HG03095 (cell line): ENCODE measurements around the gene SLC2A6.
A peak's percentile ranks its signal among the peaks of the same experiment; 100 is the strongest.

Experiments used
- ATAC-seq: cut with Tn5 transposase; IDR thresholded peaks from one replicate; pipeline ENCODE4 v1.9.1; 2021; ENCODE audit warnings: moderate library complexity; ENCODE audit not compliant: unreplicated experiment

Gene SLC2A6

DNA sequence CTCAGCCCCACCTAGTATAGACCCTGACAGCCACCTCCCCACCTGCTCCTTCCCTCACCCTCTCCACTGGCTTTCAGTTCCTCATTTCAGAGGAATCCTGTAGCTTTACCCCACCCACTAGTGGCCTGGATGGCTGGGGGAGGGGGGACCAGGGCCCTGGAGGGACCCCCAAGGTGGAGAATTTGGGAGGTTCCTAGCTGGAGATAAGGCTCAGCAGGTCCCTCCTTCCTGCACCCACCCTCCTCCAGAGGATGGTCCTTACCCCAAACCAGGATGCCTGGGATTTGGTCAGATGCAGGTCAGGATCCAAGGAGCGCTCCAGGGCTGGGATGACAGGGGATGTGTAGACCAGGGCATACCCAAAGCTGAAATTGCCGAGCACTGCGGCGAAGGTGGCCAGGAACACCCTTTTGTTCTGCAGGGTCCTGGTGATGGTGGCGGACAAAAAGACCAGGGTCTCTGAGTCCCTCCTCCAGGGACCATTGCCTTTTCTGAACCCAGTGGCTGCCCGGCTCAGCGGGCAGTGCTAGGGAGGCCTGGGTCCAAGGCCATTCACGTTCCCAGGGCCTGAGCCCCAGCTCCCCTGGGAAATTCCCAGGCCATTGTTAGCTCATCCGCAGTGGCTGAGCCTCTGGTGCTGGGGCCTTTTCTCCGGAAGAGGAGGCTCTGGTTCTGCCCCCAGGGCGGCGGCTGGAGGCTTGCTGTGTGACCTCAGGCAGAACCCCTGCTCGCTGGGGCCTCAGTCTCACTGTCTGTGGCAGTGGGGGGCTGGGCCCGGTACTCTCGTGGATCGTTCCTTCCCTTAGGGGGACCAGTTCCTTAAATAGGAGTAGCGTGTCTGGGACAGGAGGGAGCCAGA lies 678 bp downstream of the SLC2A6 start:
- peak; percentile 30 for ATAC-seq

DNA sequence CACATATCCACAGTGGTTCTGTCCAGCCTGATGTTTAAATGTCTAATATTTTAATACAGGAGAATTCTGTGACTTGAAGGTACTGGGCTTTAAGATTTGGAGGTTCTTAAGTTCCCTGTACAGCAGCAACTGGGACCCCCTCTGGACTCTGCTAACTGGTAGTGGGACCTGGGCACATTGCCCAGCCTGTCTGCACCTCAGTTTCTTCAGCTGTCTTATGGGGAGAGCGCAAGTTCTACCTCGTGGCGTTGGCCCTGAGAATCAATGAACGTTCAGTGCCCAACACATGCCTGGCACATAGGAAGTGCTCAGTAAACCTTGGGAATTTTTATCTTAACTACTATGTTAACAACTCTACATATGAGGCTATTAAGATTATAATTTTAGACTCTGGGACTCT lies 1.4 kb downstream of the SLC2A6 start:
- ATAC-seq, result no peak

DNA sequence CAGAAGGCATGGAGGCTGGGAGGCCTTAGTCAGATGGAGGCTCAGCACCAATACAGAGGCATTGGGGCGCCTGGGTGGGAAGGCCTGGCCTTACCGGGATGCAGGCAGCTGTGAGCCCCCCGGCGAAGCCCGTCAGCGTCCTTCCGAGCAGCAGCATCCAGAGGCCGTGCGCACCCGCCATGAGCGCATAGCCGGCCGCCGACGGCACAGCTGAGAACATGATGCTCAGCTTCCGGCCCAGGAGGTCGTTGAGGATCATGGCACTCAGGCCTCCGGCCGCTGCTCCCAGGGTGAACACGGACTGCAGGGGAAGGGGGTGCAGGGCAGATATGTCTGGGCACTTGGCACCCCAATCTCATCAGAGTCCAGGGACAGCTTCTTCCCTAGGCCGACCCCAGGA lies 2.0 kb downstream of the SLC2A6 start:
- no peak for ATAC-seq

DNA sequence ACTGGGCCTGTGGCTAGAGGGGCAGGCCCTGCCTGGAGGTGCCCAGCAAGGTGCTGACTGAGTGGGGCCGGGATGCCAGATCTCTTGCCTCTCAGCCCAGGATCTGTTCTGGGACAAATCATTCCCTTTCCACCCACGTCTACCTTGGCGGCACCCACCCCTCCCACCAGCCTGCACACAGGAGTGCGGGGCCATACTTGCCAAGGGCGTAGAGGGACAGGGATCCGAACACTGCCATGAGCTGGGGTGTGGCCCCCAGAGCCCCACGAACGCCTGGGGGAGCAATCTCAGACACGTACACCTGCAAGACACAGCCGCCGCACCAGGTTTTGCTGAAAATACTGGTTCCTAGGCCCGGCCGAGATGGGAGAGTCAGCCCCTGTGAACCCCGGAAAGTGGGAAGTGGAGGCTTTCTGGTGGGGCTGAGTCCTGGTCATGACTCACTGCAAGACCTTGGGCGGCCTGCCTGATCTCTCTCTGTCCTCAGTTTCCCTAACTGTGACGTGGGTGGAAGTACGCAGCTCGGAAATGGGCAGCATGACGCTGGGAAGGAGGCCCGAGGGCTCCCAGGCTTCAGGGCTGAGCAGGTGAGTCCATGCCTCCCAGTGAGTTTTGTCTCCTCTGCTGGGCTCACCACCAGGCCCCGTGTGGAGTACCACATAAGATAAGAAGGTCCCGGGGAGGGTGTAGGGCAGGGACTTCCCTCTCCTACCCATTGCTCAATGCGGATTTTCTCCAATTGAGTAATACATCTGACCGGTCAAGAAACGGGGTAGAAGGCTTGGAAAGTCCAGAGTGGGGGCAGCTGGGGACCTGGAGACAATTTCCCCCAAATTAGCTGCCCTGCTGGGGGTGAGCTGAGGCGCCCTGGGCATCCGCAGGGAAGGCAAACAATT lies 2.6 kb downstream of the SLC2A6 start:
- no peak for ATAC-seq

DNA sequence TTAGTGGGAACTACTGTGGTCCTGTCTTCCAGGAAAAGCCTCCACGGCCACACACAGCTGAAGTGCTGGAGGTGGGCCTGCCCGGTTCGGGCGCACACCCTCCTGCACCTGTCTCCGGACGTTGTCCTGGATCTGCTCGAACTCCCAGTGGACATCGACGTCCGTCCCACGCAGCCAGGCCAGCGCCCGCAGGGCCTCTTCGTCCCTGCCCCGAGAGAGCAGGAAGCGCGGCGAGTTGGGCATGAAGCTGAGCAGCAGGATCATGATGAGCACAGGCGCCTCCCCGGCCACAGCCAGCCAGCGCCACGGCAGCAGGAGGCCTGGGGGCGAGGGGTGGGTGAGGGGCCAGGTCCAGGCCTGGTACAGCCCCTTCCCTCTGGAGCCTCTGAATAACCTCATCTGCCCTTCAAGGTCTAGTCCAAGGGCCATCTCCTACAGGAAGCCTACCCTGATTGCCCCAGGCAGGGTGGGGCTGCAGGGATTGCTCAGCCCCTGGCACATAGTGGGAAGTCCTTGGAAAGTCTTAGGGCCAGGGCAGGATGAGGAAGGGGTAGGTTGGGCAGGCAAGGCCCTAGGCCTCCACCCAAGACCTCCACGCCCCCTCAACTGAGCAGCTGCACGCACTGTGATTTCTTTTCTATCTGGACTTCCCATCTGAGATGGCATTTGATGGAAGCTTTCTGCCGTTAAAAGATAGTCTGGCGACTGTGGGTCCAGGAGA lies 3.4 kb downstream of the SLC2A6 start:
- ATAC-seq, result no peak

DNA sequence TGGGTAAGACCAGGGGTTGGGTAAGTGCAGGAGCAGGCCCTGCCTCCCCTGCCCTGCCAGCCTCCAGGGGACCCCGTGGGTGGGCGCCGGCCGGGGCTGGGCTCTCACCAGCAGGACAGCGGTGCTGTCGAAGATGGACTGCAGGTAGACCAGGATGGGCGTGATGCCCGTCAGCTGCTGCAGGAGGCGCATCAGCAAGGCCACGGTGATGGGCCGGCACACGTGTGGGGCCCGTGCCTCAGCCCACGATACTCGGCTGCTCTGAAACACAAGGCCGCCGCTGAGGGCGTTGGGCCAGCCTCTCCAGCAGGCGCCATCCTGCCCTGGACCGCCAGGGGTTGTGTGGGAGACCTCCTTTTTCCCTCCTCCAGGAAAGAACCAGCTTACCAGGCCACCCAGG lies 4.0 kb downstream of the SLC2A6 start:
- no peak for ATAC-seq

DNA sequence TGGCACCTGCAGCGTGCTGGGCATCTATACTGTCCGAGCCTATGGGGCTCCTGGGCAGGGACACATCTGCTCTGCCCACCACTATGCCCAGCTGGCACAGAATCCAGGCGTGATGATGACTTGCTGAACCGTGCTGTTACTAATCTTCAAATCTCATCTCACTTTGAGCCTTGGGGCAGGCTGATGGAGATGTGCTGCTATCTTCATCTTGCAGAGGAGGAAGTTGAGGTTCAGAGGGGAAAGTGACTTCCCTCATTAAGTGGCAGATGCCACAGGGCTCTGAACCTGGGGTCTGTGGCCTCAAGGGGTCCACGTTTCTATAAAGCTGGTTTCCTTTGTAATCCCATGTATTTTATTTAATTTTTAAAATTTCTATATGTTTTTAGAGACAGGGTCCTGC lies 4.7 kb downstream of the SLC2A6 start:
- no peak for ATAC-seq

DNA sequence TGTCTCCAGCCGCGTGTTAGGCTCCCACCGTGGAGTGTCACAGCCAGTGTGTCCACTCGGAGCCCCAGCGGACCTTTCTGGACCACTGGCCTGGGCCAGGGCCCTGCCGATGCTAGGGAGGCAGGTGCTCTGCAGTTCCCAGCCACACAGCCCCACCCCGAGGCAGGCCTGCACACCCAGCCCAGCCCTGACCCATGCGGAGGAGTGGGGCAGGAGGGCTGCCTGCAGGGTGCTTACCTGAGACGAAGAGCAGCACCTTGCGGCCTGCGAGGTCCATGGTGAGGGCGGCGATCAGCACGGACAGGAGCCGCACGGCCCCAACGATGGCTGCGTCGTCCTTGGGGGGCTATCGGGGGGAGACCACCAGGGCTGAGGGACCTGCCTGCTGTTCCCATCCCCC lies 5.2 kb downstream of the SLC2A6 start:
- no peak for ATAC-seq

DNA sequence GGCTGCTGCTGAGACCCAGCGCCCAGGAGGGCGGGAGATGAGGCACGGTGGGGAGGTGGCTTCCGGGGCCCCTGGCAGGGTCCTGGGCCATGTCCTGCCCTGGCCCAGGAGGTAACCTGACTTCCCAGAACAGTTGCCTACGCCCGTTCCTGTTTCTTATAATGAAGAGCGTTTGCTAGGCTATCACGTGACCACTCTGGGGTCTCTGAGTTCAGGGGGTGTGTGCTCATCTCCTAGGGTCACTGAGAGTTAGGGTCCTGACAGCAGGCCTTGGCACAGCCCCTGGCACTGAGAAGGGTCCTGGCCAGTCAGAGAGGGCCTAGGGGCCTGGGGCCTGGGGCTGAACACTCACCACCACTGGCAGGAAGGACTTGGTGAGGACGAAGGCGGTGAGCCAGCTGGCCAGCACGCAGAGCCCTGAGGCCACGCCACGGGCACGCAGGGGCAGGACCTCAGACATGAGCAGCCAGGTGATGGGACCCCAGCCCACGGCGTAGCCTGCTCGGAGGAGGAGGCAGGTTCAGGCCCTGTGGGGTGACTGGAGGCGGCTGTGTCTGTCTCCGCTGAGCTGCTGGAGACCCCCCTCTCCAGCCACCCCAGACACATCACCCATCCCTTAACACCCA lies 6.0 kb downstream of the SLC2A6 start:
- no peak for ATAC-seq

DNA sequence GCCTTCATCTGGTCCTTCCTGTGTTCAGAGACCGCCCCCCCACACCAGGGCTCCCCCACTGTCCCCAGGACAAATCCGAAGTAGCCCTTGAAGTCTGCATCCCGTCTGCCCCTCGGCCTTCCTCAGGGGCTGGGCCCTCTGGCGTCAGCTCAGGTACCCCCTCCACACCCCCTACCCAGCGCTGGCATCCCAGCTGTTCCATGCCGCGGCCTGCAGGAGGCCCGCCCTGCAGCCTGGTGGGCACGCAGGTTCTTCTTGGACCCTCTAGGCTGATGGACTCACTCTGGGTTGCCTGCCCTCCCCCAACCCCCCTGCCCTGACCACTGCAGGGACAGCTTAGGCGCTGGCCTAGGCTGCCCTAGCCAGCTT lies 6.6 kb downstream of the SLC2A6 start:
- no peak for ATAC-seq

DNA sequence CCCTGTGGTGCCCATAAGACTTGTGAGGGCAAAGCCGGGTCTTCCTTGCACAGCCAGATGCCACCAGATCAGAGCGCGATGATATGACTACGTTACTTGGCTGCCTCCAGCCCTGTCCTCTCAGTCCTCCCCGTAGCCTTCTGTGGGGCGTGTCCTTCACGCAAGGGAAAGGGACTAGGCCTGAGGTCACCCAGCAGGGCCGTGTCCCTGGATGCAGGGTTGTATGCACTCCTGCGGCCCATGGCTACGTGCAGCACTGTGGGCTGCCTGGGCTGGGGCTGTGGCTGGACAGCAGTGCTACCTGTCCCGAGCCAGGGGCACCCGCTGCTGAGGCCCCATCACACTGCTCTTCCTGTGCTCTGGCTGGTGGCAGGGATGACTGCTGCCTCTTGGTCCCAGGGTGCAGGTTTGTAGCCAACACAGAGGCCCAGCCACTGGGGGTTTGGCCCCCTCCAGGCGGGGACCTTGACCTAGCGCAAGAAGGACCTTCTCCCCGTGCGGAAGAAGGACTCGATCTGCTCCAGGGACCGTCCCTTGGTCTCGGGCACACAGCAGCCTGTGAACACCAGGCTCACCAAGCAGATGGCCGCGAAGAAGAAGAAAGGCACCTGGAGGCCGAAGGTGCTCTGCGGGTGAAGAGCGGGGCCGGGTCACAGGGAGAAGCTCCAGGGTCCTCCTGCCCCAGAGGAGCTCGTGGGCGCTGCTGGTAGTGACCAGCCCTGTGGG lies 7.2 kb downstream of the SLC2A6 start:
- no peak for ATAC-seq

DNA sequence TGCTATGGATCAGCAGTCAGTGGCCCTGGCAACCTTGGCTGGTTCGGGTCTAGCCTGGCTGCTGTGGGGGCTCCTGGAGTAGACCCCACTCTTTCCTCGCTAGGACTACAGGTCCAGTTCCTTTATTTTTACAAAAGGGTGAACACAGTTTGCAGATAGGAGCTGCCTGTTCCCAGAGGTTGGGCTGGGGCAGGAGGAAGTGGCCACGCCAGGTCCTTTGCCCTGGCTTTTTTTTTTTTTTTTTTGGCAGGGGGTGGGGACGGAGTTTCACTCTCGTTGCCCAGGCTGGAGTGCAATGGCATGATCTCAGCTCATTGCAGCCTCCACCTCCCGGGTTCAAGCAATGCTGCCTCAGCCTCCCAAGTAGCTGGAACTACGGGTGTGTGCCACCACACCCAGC lies 7.9 kb downstream of the SLC2A6 start:
- no peak for ATAC-seq

DNA sequence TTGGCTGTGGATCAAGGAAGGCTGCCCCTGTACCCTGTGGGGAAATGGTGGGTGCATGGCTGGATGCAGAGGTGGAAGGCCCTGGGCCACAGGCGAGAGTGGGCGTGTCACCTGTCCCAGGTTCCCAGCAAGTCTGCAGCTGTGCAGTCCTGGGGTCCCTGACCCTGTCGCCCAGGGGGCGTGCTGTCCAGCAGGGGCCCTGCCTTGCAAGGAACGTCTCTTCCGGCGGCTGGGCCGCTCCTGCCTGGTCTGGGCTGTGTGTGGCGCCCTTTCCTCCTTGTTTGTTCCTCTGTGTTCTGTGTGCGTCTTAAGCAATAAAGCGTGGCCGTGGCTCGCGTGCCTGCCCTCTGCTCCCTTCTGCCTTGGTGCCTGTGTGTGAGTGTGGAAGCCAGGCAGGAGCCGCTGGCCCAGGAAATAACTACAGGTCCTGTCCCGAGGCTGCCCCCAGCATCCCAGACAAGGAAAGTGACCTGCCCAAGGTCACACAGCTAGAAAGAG lies 8.4 kb downstream of the SLC2A6 start:
- ATAC-seq, result no peak

DNA sequence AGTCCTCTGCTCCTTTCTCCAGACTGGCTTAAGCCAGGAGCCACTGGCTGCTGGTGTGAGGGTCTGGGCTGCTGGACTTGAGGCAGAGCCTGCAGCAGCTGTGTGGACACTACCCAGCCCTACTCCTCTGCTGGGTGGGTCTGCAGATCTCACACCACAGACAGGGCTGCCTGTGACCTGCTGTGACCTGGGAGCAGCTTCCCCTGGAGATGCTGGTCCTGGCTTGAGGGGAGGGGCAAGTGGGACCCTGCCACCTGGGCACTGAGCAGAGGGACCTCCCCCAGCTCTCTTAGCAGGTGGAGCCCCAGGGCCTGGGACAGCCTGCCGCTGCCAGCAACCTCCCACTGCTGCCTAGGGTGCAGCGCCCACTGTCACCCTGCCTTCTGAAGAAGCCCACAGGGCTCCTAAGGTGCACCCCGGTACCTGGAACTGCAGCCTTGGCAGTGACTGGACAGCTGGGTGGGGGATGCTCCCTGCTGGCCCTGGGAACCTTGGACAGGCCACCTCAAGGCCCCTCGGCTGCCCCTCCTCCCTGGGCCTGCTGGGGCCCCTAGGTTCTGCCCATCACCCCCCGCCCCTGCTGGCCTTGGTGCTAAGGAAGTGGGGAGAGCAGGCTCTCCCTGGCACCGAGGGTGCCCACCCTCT lies 10.0 kb downstream of the SLC2A6 start:
- no peak for ATAC-seq

DNA sequence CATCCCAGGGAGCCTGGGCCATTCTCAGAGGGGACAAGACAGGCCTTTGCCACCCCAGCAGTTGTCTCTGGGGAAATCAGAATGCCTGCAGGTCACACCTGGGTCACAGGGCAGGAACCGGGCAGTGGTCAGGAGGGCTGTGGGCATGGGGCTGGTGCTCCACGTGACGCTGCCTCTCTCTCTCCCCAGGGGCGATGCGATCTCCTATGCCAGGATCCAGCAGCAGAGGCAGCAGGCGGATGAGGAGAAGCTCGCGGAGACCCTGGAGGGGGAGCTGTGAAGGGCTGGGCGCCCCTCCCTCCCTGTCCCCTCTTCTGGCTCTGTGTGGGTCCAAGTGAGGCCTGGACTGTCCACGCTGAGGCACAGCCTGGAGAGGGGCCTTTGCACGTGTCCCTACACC lies 10.5 kb downstream of the SLC2A6 start:
- ATAC-seq, result no peak

DNA sequence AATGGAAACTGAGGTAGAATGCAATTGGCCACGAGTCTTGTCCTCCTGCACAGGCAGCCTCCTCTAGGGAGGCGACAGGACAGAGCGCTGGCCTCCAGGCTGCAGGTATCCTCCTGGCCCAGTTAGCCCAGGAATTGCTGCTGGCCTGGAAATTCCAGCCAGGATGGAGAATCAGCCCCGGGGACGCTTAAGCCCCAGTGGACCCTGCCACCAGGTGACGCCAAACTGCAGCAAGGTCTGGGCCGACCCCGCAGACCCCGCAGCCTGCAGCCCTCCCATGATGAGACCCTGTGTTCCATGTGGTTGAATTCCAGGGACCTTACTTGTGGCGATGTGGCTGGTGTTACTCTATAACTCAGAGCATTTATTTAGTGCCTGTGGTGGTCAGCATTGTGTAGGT lies 11.8 kb downstream of the SLC2A6 start:
- no peak for ATAC-seq

DNA sequence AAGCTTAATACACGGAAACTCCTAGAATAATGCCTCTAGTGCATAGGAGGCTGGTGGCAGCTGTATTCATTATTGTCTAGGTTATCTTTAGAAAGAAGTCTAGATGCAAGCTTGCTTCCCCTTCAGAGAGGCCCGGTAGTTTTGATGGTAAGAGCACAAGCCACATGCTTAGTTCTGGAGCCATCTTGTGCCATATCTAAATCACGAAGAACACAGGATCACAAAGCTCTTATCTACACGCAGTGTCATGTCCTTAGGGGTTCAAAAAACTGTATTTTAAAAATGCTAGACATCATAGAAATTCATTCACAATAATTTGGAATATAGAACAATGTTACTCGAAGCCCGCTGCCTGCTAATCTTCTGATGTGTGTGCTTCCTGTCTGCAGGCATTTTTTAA lies 12.9 kb downstream of the SLC2A6 start:
- no peak for ATAC-seq

DNA sequence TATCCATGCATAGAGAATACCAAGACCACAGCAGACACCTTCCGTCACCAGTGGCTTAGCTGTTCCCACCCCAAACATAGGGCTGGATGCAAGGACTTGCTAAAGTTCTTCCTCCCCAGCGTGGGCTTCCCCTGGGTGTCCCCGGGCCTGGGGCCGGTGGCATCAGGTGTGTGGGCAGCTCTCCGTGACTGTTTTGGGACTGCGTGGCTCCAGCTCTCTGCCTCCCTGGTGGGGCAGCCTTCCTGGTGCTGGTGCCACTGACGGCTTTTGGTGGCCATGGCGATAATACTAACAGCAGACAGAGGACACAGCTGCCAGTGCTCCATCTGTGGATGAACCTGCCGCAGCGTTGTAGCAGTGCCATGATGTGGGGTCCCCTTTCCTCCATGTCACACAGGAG lies 14.3 kb downstream of the SLC2A6 start:
- no peak for ATAC-seq

DNA sequence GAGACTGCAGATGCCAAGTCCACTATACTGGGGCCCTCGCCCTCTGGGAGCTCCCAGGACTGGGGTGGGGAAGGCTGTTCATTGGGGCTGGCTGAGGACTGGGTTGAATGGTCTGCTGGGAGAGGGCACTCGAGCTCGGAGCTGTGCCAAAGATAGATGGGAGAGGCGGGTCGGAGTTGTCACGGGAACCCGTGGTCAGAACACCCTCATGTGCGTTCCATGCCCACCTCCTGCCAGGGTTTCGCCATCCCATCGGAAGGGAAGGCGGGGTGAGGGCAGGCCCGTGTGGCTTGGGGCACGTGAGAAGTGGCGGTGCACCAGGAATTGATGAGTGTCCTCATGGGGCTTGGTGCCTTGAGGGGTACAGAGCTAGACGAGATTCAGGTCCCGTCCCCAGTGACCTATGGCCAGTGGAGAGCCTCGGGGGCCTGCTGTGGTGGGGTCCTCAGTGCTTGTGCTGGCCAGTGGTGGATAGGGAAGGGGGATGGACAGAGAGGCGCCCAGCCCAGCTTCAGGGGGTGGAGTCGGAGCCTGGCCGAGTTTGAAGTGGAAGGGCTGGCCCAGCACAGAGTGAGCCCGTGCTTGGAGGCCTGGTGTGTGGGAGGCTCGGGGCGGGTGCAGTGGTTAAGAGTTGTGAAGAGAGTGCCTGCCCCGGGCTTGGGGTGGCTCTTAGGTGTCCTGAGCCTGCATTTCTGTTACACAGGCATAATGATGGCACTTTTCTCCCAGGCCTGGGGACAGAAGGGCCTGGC lies 14.9 kb downstream of the SLC2A6 start:
- no peak for ATAC-seq
